Measurements from ENCODE around the gene HES3.

DNA sequence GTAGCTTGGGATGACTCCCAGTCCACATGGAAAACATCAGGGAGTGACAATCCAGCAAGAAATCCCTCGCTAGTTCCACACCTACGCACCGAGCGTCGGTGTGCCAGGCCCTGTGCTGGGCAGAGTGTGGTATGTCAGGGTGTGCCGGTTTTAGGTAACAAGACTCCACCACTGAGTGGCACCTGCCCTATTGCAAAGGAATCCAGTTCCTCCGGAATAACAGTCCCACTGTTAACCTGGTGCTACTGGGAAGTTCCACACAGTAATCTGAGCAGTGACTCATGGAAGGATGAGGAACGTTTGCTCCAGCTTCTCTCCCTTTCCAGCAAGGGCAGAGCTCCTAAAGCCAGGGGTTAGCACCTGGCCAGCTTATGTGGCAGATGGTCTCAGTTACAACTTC is 23.7 kb upstream of the HES3 start:
- TF ChIP-seq, protein P1, sequence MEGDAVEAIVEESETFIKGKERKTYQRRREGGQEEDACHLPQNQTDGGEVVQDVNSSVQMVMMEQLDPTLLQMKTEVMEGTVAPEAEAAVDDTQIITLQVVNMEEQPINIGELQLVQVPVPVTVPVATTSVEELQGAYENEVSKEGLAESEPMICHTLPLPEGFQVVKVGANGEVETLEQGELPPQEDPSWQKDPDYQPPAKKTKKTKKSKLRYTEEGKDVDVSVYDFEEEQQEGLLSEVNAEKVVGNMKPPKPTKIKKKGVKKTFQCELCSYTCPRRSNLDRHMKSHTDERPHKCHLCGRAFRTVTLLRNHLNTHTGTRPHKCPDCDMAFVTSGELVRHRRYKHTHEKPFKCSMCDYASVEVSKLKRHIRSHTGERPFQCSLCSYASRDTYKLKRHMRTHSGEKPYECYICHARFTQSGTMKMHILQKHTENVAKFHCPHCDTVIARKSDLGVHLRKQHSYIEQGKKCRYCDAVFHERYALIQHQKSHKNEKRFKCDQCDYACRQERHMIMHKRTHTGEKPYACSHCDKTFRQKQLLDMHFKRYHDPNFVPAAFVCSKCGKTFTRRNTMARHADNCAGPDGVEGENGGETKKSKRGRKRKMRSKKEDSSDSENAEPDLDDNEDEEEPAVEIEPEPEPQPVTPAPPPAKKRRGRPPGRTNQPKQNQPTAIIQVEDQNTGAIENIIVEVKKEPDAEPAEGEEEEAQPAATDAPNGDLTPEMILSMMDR (IDR thresholded peaks at IDR 0.05), result no peak
- TF ChIP-seq POLR2A (IDR thresholded peaks at IDR 0.05), result no peak

Data from esophagus squamous epithelium (tissue), 4 donors.